IMR-90 (cell line): Measurements from ENCODE around the gene SMYD5. TPM values are rescaled to one million over a fixed set of nuclear protein-coding genes. Genes with fewer than 3 reads are reported as not detected.

Experiments used
- ATAC-seq: fragments of 200-7000 bp; cut with Tn5 transposase; 2 replicates; pipeline ENCODE4 v1.9.1; 2020; ENCODE audit warnings: low read depth, mild to moderate bottlenecking, moderate library complexity
- BruUV-seq: library from RNA; stranded (reverse); fragments of 400-500 nt; replicated peaks from 2 replicates; lab custom pipeline; 2021; lab: Mats Ljungman, UMichigan
- CTCF ChIA-PET: fragments of 300-600 bp; formaldehyde crosslinking; extraction: SDS; loops from one replicate; lab custom pipeline; 2021; ENCODE audit warnings: antibody characterized with exemption; lab: Yijun Ruan, JAX
- POLR2A ChIA-PET: fragments of 300-600 bp; sonication (Branson Sonifier 250); formaldehyde crosslinking; loops from one replicate; lab custom pipeline; 2022; ENCODE audit warnings: antibody characterized with exemption; ENCODE audit not compliant: unreplicated experiment; lab: Charles Lee
- DNase-seq: peaks from one replicate; pipeline ENCODE4 v3.0.0; 2013
- H2AFZ ChIP-seq: replicated peaks from 2 replicates; pipeline ENCODE3; 2013; ENCODE audit warnings: low read length, mild to moderate bottlenecking; ENCODE audit not compliant: poor library complexity
- H2AK5ac ChIP-seq: 2 replicates; pipeline ENCODE4 v1.6.1; 2013; ENCODE audit warnings: low read depth, low read length, inconsistent platforms
- H2AK9ac ChIP-seq: replicated peaks from 2 replicates; pipeline ENCODE3; 2013; ENCODE audit warnings: mild to moderate bottlenecking, low read depth, low read length, moderate library complexity; ENCODE audit not compliant: poor library complexity
- H2BK120ac ChIP-seq: 2 replicates; pipeline ENCODE4 v1.6.1; 2013; ENCODE audit warnings: low read depth, low read length, inconsistent platforms
- H2BK15ac ChIP-seq: 3 replicates; pipeline ENCODE4 v1.6.1; 2013; ENCODE audit warnings: low read depth, low read length, inconsistent platforms
- H2BK20ac ChIP-seq: 2 replicates; pipeline ENCODE4 v1.6.1; 2013; ENCODE audit warnings: low read depth, mild to moderate bottlenecking, inconsistent platforms, low read length, moderate library complexity
- H2BK5ac ChIP-seq: 2 replicates; pipeline ENCODE4 v1.6.1; 2013; ENCODE audit warnings: mild to moderate bottlenecking, low read depth, low read length, inconsistent platforms; ENCODE audit not compliant: poor library complexity, severe bottlenecking
- H3K14ac ChIP-seq: replicated peaks from 2 replicates; pipeline ENCODE4 v1.6.1; 2013; ENCODE audit warnings: low read depth, low read length, inconsistent platforms
- H3K18ac ChIP-seq: 2 replicates; pipeline ENCODE4 v1.6.1; 2013; ENCODE audit warnings: low read depth, low read length, control low read depth
- H3K23ac ChIP-seq: 2 replicates; pipeline ENCODE4 v1.6.1; 2013; ENCODE audit warnings: low read depth, low read length, inconsistent platforms
- H3K27ac ChIP-seq: 2 replicates; pipeline ENCODE4 v1.5.1; 2013; ENCODE audit warnings: mild to moderate bottlenecking, control low read depth, low read length; ENCODE audit not compliant: insufficient read depth
- H3K27me3 ChIP-seq: 2 replicates; pipeline ENCODE4 v1.6.1; 2013; ENCODE audit warnings: low read length; ENCODE audit not compliant: control insufficient read depth, insufficient read depth
- H3K36me3 ChIP-seq: 2 replicates; pipeline ENCODE4 v1.6.1; 2013; ENCODE audit warnings: low read length, mixed read lengths; ENCODE audit not compliant: control insufficient read depth, insufficient read depth
- H3K4ac ChIP-seq: 2 replicates; pipeline ENCODE4 v1.6.1; 2013; ENCODE audit warnings: low read depth, low read length, inconsistent platforms
- H3K4me1 ChIP-seq: 2 replicates; pipeline ENCODE4 v1.6.1; 2013; ENCODE audit warnings: low read length, mixed read lengths; ENCODE audit not compliant: control insufficient read depth, insufficient read depth
- H3K4me2 ChIP-seq: 2 replicates; pipeline ENCODE4 v1.6.1; 2013; ENCODE audit warnings: low read depth, mild to moderate bottlenecking, control low read depth, low read length, moderate library complexity
- H3K4me3 ChIP-seq: 2 replicates; pipeline ENCODE4 v1.5.1; 2013; ENCODE audit warnings: low read depth, mild to moderate bottlenecking, control low read depth, low read length, moderate library complexity; ENCODE audit not compliant: insufficient read depth
- H3K56ac ChIP-seq: 2 replicates; pipeline ENCODE4 v1.6.1; 2013; ENCODE audit warnings: low read length, inconsistent platforms; ENCODE audit not compliant: insufficient read depth; ENCODE audit errors: extremely low read depth
- H3K79me1 ChIP-seq, 2 experiments: 2 replicates each; pipeline ENCODE4 v1.6.1; 2013; ENCODE audit warnings: low read length in 2 of 2, inconsistent platforms in 1 of 2, low read depth in 1 of 2
- H3K9ac ChIP-seq: 2 replicates; pipeline ENCODE4 v1.6.1; 2013; ENCODE audit warnings: low read depth, low read length, control low read depth
- H3K9me1 ChIP-seq: 2 replicates; pipeline ENCODE4 v1.6.1; 2013; ENCODE audit warnings: low read length, inconsistent platforms; ENCODE audit not compliant: insufficient read depth
- H3K9me3 ChIP-seq: 2 replicates; pipeline ENCODE4 v1.6.1; 2013; ENCODE audit warnings: low read length; ENCODE audit not compliant: control insufficient read depth, insufficient read depth
- H4K20me1 ChIP-seq: 2 replicates; pipeline ENCODE4 v1.6.1; 2013; ENCODE audit warnings: low read length, inconsistent platforms; ENCODE audit not compliant: insufficient read depth
- H4K5ac ChIP-seq: 2 replicates; pipeline ENCODE4 v1.6.1; 2013; ENCODE audit warnings: mild to moderate bottlenecking, low read depth, low read length, control low read depth
- H4K8ac ChIP-seq, 2 experiments: 2 replicates each; pipeline ENCODE4 v1.6.1; 2013; ENCODE audit warnings: low read depth in 2 of 2, low read length in 2 of 2, control low read depth in 1 of 2, inconsistent platforms in 1 of 2
- H4K91ac ChIP-seq: 2 replicates; pipeline ENCODE4 v1.6.1; 2013; ENCODE audit warnings: low read depth, low read length, inconsistent platforms; ENCODE audit not compliant: insufficient read depth
- CHD1 ChIP-seq: IDR thresholded peaks from 2 replicates; pipeline ENCODE4 v1.6.1; 2012; ENCODE audit warnings: low read depth, low read length, improper control_type of control experiment
- RCOR1 ChIP-seq: IDR thresholded peaks from 2 replicates; pipeline ENCODE4 v1.6.1; 2012; ENCODE audit warnings: mild to moderate bottlenecking, low read length, improper control_type of control experiment; ENCODE audit not compliant: insufficient replicate concordance
- WGBS, 2 experiments: methylation state at CpG; one replicate each; pipeline versions ENCODE4 v1.1.5 to v1.1.7; 2013; ENCODE audit warnings: missing lambda C conversion rate in 2 of 2; ENCODE audit not compliant: insufficient read length in 1 of 2; ENCODE audit errors: extremely low coverage in 2 of 2; 5-methylcytosine and 5-hydroxymethylcytosine counted together
- dilution Hi-C: fragments of 300-500 bp; cut with HindIII; formaldehyde crosslinking; loops from one replicate; pipeline ENCODE4 v1.14.3; 2018; ENCODE audit warnings: low sequenced_read_pairs; ENCODE audit not compliant: unreplicated experiment
- in situ Hi-C: fragments of 300-500 bp; cut with MboI; formaldehyde crosslinking; loops from 3 replicates; pipeline ENCODE4 v1.14.3; 2019; ENCODE audit warnings: low sequenced_read_pairs, inconsistent platforms, mixed read lengths
- intact Hi-C: fragments of 100-400 bp; cut with micrococcal nuclease; formaldehyde crosslinking; loops from 2 replicates; pipeline ENCODE4 v1.10.0; 2022
- polyA plus RNA-seq, 3 experiments: library from polyadenylated mRNA; depleted of rRNA; stranded (reverse); fragments of >200 nt; gene quantifications; 2 replicates each; pipeline ENCODE4 v1.2.3, GENCODE V29; 2012; ENCODE audit warnings: low replicate concordance in 1 of 3
- total RNA-seq: library from RNA; depleted of rRNA; stranded (reverse); fragments of >200 nt; gene quantifications from 2 replicates; pipeline ENCODE4 v1.2.3, GENCODE V29; 2012

SMYD5 gene
- total and polyA plus RNA-seq, 2 of the 4 experiments (the other 2 are of a cell fraction) = 17.8 to 19.7 TPM

GRCh38 chr2:73212098-73212447, 2.0 kb upstream of the SMYD5 start:
- no peak for ATAC-seq
- BruUV-seq = no TSS peak
- dilution Hi-C loops = no loop called here

More at GRCh38 chr2:73212098-73212447, 2.0 kb upstream of the SMYD5 start:
- WGBS, 2 experiments = 82% methylated on average over 5 of the region's 7 CpGs; no CpG with 5 or more reads in 1 of the 2 experiments
- Histone ChIP-seq H2BK5ac (no peak overlapping the region), H3K14ac (no peak overlapping the region), H4K20me1 (no peaks in the 10 kb centered on the region), H3K36me3 (no peaks in the 10 kb centered on the region), H3K9ac (no peak overlapping the region), H2BK15ac (no peak overlapping the region), H3K4me1 (peaks cover 6% of the 10 kb centered on the region; the same call in 1 of the 2 replicates), H2BK20ac (no peak overlapping the region), H3K23ac (no peak overlapping the region), H2AK9ac (no peak overlapping the region), H3K27me3 (peaks cover 14% of the 10 kb centered on the region), H2AFZ (no peak overlapping the region), H3K27ac (peak overlapping the region; percentile 16; the same call in 1 of the 2 replicates), H3K4me2 (no peak overlapping the region), H3K9me1 (0 out of 2 replicates have a peak, but pooled peaks cover 5% of the 10 kb centered on the region), H3K79me1 (peaks cover 9 to 24% of the 10 kb centered on the region in 2 experiments; a peak in 3 of 4 replicates), H3K4ac (no peak overlapping the region), H3K18ac (no peak overlapping the region), H3K56ac (no peak overlapping the region), H4K8ac (no peak overlapping the region), H2AK5ac (no peak overlapping the region), H3K9me3 (no peaks in the 10 kb centered on the region), H4K5ac (no peak overlapping the region), H4K91ac (no peak overlapping the region), H2BK120ac (no peak overlapping the region), H3K4me3 (no peak overlapping the region)
- no peak for DNase-seq
- intact Hi-C loops = loop anchor here (1.0 to 2.0 kb wide), 2 partner anchors 127 to 320 kb away; no protein-coding TSS in a partner anchor
- ChIA-PET CTCF (interaction anchor here (1.0 to 2.4 kb wide), 7 partner anchors 11 to 319 kb away, joined by 3 to 11 read pairs (median 5); no protein-coding TSS in a partner anchor), POLR2A (no interaction called here)
- TF ChIP-seq CHD1 = no peak
- TF ChIP-seq RCOR1 = no peak
- in situ Hi-C loops = no loop called here
